Osteoblast (primary cell): ENCODE data around the gene PITPNM1. TPM values are rescaled to one million over a fixed set of nuclear protein-coding genes. Genes with fewer than 3 reads are reported as not detected.

ENCODE experiments used
- DNase-seq: peaks from one replicate; pipeline ENCODE4 v3.0.0; 2011; ENCODE audit warnings: low spot score, mixed read lengths; ENCODE audit not compliant: insufficient read length; ENCODE audit errors: missing footprints
- H2AFZ ChIP-seq: 2 replicates; pipeline ENCODE4 v1.6.0; 2011; ENCODE audit warnings: mild to moderate bottlenecking, low read length
- H3K27ac ChIP-seq: 2 replicates; pipeline ENCODE4 v1.5.1; 2011; ENCODE audit warnings: mild to moderate bottlenecking, low read depth, low read length, moderate library complexity
- H3K27me3 ChIP-seq: 2 replicates; pipeline ENCODE4 v1.6.0; 2012; ENCODE audit warnings: mild to moderate bottlenecking, control low read depth, inconsistent platforms, low read length, moderate library complexity; ENCODE audit not compliant: insufficient read depth
- H3K36me3 ChIP-seq: 2 replicates; pipeline ENCODE4 v1.5.1; 2011; ENCODE audit warnings: mild to moderate bottlenecking, low read length, control low read depth, moderate library complexity; ENCODE audit not compliant: insufficient read depth
- H3K4me1 ChIP-seq: 2 replicates; pipeline ENCODE4 v1.5.1; 2011; ENCODE audit warnings: mild to moderate bottlenecking, low read length, control low read depth, moderate library complexity; ENCODE audit not compliant: insufficient read depth
- H3K4me2 ChIP-seq: 2 replicates; pipeline ENCODE4 v1.6.0; 2011; ENCODE audit warnings: mild to moderate bottlenecking, low read length; ENCODE audit not compliant: insufficient read depth
- H3K4me3 ChIP-seq: fragments of 200-600 bp; sonication (generic); 3 replicates; pipeline ENCODE4 v1.5.1; 2012; ENCODE audit warnings: mild to moderate bottlenecking, low read length, inconsistent platforms; ENCODE audit not compliant: insufficient read depth
- H3K79me2 ChIP-seq: 2 replicates; pipeline ENCODE4 v1.6.0; 2012; ENCODE audit warnings: mild to moderate bottlenecking, low read length, control low read depth, inconsistent platforms; ENCODE audit not compliant: insufficient read depth
- H3K9me3 ChIP-seq: 2 replicates; pipeline ENCODE4 v1.5.1; 2011; ENCODE audit warnings: low read depth, low read length, control low read depth
- H4K20me1 ChIP-seq: 2 replicates; pipeline ENCODE4 v1.6.0; 2012; ENCODE audit warnings: mild to moderate bottlenecking, low read length, control low read depth; ENCODE audit not compliant: insufficient read depth
- total RNA-seq: library from RNA; depleted of rRNA; stranded (reverse); fragments of >200 nt; gene quantifications from 2 replicates; pipeline ENCODE4 v1.2.3, GENCODE V29; 2012
- TF ChIP-seq, protein P1 (sequence below): IDR thresholded peaks from 2 replicates; pipeline ENCODE4 v1.5.1; 2011; ENCODE audit warnings: mild to moderate bottlenecking, low read depth, low read length, moderate library complexity; ENCODE audit errors: extremely low read depth

Gene PITPNM1
- total RNA-seq, 1 donor: 14.1 TPM

DNA sequence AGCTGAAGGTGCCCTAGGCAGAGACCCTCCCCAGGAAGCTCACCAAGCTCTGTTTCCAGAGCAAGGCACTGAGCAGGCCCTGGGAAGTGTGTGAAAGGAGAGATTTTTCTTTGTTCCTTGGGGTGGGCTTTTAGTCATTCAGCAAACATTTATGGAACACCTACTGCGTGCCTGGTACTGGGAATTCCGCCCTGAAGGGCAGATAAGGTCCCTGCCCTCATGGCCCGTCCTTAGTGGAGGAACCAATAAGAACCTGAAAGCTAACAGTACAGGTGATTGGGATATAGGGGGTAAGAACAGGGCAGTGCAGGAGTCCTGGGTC lies 40.0 kb downstream of the PITPNM1 start:
- Histone ChIP-seq H4K20me1 (no peaks in the 10 kb centered on the region), H3K27me3 (peaks cover 3% of the 10 kb centered on the region), H3K4me3 (peak overlapping the region; percentile 75), H2AFZ (no peak overlapping the region), H3K9me3 (no peaks in the 10 kb centered on the region), H3K27ac (peak overlapping the region; percentile 37), H3K4me2 (peak overlapping the region; percentile 82), H3K79me2 (peaks cover 10% of the 10 kb centered on the region), H3K4me1 (peaks cover 25% of the 10 kb centered on the region), H3K36me3 (no peaks in the 10 kb centered on the region)
- TF ChIP-seq, protein P1, sequence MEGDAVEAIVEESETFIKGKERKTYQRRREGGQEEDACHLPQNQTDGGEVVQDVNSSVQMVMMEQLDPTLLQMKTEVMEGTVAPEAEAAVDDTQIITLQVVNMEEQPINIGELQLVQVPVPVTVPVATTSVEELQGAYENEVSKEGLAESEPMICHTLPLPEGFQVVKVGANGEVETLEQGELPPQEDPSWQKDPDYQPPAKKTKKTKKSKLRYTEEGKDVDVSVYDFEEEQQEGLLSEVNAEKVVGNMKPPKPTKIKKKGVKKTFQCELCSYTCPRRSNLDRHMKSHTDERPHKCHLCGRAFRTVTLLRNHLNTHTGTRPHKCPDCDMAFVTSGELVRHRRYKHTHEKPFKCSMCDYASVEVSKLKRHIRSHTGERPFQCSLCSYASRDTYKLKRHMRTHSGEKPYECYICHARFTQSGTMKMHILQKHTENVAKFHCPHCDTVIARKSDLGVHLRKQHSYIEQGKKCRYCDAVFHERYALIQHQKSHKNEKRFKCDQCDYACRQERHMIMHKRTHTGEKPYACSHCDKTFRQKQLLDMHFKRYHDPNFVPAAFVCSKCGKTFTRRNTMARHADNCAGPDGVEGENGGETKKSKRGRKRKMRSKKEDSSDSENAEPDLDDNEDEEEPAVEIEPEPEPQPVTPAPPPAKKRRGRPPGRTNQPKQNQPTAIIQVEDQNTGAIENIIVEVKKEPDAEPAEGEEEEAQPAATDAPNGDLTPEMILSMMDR: no peak
- DNase-seq: peak; percentile 73

DNA sequence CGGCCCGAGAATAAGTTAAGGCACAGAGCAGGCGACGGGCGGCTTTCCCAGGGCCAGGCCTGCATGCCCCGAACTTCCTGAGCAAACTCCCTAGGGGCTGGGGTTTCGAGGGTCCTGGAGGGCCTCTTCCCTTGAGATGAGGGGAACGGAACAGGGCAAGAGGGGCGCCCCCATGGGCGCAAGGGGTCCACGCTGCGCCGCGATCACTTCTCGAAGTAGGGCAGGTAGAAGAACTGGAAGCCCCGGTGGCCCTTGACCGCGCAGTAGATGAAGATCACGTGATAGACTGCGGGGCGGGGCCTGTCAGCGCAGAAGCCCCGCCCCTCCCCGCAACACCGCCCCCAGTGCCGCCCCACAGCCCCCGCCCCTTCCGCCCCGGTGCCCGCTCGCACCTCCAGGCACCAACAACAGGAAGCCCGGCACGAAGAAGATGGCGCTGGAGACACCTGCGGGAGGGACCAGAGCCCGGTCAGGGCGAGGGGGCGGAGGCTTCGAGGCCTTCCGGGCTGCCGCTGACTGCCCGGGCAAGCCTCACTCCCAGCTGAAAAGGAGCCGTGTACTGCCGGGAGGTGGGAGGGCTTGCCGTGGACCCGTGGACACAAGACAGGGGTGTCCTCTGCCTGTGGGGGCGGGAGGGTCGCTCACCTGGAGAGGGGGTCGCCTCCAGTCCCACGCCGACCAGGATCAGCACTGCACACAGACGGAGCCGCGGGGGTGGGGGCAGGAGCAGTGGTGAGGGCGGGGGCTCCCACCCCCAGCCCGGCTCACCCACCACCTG lies 40.6 kb downstream of the PITPNM1 start:
- TF ChIP-seq, protein P1: no peak
- no peaks in the 10 kb centered on the region for H3K9me3 ChIP-seq
- H3K4me1 ChIP-seq: peaks cover 24% of the 10 kb centered on the region
- H4K20me1 ChIP-seq: no peaks in the 10 kb centered on the region
- DNase-seq: peak; percentile 97
- peak overlapping the region; percentile 70 for H3K27ac ChIP-seq
- H3K36me3 ChIP-seq: no peaks in the 10 kb centered on the region
- H3K27me3 ChIP-seq: peaks cover 3% of the 10 kb centered on the region
- H3K4me2 ChIP-seq: peak overlapping the region; percentile 82
- H3K79me2 ChIP-seq: peaks cover 10% of the 10 kb centered on the region
- peak overlapping the region; percentile 72 for H2AFZ ChIP-seq
- H3K4me3 ChIP-seq: peak overlapping the region; percentile 75

DNA sequence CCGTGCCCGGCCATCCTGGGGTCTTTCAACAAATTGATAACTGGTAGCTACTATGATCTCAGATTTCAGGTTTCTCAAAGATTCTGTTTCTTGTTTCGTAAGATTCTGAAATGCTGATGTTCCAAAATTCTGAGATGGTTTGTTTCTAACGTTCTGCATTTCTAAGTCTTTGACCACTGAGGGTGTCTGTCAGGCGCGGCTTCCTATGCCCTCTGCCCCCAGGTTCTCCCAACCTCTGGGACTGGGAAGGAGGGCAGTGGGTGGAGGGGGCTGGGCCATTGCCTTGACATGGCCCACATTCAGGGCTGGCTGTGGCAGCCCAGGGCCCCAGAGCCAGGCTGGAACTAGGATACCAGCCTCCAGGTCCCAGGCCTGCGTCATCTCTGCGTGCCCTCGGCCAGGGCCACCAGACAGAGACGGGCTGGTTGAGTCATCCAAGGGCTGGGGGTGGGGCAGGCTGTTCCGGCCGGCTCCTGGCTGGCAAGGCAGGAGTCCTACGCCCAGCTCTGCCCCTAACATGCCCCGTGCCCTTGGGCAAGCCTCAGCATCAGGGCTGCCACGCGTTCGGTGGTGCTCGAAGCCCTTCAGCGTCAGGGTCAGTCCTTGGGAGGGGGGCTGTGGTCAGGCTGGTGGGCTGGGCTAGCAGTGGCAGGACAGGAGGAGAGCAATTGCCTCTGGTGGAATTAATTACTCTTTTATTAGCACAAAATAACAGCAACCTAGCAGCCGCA lies 41.3 kb downstream of the PITPNM1 start:
- H3K36me3 ChIP-seq: no peaks in the 10 kb centered on the region
- no peaks in the 10 kb centered on the region for H3K9me3 ChIP-seq
- H3K4me3 ChIP-seq: peak overlapping the region; percentile 75
- H3K4me1 ChIP-seq: peaks cover 21% of the 10 kb centered on the region
- H2AFZ ChIP-seq: peak overlapping the region; percentile 65
- TF ChIP-seq, protein P1: no peak
- H3K27ac ChIP-seq: peak overlapping the region; percentile 70
- peak overlapping the region; percentile 82 for H3K4me2 ChIP-seq
- peak; percentile 95 for DNase-seq
- peaks cover 10% of the 10 kb centered on the region for H3K79me2 ChIP-seq
- peaks cover 3% of the 10 kb centered on the region for H3K27me3 ChIP-seq
- no peaks in the 10 kb centered on the region for H4K20me1 ChIP-seq

DNA sequence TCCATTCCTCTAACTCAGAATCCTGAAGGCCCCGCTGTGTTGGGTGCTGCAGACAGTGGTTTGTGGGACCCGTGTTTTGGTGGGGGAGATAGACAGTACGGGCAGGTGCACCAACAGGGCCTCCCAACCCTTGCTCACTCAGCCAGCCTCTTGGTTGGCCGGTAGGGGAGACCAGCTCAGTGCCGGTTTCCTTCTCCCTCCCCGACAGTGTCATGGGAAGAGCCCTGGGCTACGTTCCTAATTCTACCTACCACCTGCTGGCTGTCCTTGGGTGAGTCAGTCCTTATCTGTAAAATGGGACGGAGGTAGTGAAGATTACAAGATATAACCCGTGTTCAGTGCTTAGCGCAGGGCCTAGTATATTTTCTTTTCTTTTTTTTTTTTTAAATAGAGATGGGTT lies 42.0 kb downstream of the PITPNM1 start:
- peaks cover 3% of the 10 kb centered on the region for H3K27me3 ChIP-seq
- no peaks in the 10 kb centered on the region for H4K20me1 ChIP-seq
- peak; percentile 31 for DNase-seq
- H3K4me1 ChIP-seq: peaks cover 18% of the 10 kb centered on the region
- TF ChIP-seq, protein P1: no peak
- H3K9me3 ChIP-seq: no peaks in the 10 kb centered on the region
- H3K4me2 ChIP-seq: no peak overlapping the region
- H2AFZ ChIP-seq: no peak overlapping the region
- peaks cover 7% of the 10 kb centered on the region for H3K79me2 ChIP-seq
- H3K4me3 ChIP-seq: no peak overlapping the region
- no peaks in the 10 kb centered on the region for H3K36me3 ChIP-seq
- H3K27ac ChIP-seq: no peak overlapping the region
